Cerebellar nuclear complex (tissue), 1 donor: ENCODE results near the gene NAA80.
"Not testable (repeated sequence)": the region's sequence is repeated elsewhere in the genome, so short reads cannot be mapped to it uniquely, and the experiment has no call there.

Experiments
- DNase-seq, 2 experiments: peaks; one replicate each; lab custom pipeline; 2025; lab: John Stamatoyannopoulos, UW

NAA80 gene

GRCh38 chr3:50290161-50290641 is 9.0 kb downstream of the NAA80 start:
- DNase-seq = no peak

DNA sequence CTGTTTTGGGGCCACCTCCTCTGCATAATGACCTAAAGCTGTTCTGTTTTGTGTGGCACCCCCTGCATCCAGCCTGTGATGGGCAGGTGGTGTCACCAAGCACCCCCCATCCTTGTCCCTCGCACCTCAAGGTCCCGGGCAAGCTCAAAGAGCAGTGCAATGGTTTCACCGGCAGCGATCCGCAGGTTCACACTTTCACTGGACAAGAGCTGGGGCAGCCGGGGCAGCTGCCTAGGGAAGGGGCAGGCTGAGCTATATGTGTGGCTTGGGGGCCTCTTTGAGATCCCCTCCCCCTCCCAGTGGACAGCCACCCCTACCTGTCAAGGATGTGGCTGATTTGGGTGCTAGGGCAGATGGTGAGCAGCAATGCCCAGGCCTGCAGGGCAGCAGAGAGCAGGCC is 10.1 kb downstream of the NAA80 start:
- no peak for DNase-seq

GRCh38 chr3:50288387-50289007 is 10.7 kb downstream of the NAA80 start:
- DNase-seq = no peak

- no peak for DNase-seq
These were observed 11.9 kb downstream of the NAA80 start for GRCh38 chr3:50287262-50287661.

GRCh38 chr3:50286322-50287227 is 12.6 kb downstream of the NAA80 start:
- DNase-seq = no peak

- not testable (repeated sequence) for DNase-seq
These were observed 15.1 kb downstream of the NAA80 start for GRCh38 chr3:50284121-50284520.

- no peak for DNase-seq
These were observed 19.8 kb downstream of the NAA80 start for GRCh38 chr3:50279255-50280016.

DNA sequence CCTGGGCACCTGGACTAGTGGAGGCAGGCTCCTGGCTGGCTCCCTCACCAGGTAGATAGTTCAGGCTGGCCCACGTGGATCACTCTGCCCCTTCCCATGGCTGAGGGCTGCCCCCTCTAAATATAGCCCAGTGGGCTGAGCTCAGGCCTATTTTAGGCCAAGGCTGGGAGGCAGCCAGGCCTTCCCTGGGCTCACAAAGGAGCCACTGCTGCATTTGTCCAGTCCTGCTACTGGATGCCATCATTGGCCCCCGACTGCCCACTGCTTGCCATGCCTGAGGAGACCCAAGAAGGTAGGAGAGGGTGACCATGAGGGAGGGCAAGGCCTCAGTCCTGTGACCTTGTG is 20.4 kb downstream of the NAA80 start, which contains the start of gene LSMEM2:
Gene LSMEM2 (plus strand): TSS at position 208 of the 345 bp plus-strand sequence. CDS start 27 bp downstream, at position 235.
- DNase-seq = no peak

DNA sequence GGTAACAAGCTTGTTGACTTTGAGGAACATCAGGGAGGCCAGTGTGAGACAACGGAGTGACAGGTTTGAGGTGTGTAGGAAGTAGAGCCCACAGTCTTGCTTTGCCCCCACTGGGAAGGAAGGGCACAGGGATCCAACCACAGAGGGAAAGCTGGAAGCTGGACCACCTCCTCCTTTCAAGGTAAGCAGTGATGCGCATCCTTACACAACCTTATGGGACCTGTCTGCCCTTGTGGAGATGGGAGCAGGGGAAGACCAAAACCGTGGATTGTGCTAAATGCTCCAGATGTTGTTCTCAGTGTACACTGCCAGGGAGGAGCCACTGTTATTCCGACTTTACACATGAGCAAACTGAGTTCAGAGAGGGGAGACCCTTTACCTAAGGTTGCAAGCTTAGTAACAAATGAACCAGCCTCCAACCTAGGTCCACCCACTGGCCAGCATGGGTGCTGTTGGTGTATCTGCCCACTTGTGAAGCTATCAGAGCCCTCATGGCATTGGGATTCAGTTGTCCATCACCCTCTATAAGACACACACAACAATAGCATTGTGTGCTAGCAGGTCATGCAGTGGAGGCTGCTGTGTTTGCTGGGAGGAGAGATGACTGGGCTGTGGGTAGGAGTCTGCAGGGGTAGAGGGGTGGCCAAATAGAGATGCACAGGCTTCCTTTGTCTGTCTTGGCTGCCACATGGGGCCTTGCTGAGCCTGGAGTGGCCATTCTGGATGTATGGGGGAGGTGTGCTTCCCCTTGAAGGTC is 20.9 kb downstream of the NAA80 start:
- no peak for DNase-seq

- no peak for DNase-seq
These were observed 22.5 kb downstream of the NAA80 start for GRCh38 chr3:50276762-50277101.

GRCh38 chr3:50275996-50276761 is 23.0 kb downstream of the NAA80 start:
- DNase-seq = no peak

DNA sequence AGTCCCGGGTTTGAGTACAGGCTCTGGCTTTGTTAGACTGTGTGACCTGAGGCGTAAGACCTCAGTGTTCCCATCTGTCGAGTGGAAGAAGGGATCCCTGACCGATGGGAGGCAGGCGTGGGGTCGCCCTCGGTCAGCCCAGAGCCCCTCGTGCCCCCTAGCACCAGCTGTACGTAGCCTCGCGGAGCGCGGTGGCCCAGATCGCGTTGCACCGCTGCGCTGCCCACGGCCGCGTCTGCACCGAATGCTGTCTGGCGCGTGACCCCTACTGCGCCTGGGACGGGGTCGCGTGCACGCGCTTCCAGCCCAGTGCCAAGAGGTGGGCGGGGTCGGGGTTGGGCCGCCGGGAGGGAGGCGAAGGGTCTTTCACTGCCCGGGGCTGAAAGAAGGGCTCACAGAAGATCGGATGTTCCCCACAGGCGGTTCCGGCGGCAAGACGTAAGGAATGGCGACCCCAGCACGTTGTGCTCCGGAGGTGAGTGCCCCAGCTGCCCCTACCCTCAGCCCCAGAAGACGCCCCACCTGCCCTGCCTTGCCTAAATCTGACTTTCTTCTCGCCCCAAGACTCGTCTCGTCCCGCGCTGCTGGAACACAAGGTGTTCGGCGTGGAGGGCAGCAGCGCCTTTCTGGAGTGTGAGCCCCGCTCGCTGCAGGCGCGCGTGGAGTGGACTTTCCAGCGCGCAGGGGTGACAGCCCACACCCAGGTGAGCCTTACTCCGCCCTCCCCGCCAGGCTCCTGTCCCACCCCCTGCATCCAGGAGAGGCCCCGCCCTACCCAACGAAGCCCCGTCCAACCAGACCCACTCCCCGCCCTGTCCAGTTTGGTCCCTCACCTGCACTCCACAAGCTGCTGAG is 23.8 kb downstream of the NAA80 start:
- DNase-seq = no peak

DNA sequence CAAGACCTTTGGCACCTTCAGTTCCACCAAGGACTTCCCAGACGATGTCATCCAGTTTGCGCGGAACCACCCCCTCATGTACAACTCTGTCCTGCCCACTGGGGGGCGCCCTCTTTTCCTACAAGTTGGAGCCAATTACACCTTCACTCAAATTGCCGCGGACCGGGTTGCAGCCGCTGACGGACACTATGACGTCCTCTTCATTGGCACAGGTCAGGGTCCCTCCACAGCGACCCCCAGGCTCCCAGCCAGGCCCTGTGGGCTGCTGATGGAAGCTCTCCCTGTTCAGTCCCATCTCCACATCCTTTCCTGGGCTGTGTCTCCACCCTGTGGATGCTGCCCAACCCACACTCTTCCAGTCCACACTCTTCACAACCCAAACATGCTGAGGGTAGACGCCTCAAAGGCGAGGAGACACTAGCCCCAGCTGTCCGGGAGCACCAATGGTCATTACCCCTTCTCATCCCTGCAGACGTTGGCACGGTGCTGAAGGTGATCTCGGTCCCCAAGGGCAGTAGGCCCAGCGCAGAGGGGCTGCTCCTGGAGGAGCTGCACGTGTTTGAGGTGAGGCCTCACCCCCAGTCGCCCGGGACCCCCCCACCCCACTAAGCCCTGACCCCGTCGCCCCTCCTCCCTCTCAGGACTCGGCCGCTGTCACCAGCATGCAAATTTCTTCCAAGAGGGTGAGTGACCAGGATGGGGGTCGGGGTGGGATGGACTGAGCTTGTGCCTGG is 24.7 kb downstream of the NAA80 start:
- DNase-seq = no peak

GRCh38 chr3:50273689-50274065 is 25.5 kb downstream of the NAA80 start:
- DNase-seq = no peak

- DNase-seq = peak in 1 of 2 experiments; percentile 32
These were observed 26.1 kb downstream of the NAA80 start for GRCh38 chr3:50272911-50273688.

GRCh38 chr3:50272538-50272910 is 26.7 kb downstream of the NAA80 start:
- not testable (repeated sequence) for DNase-seq

DNA sequence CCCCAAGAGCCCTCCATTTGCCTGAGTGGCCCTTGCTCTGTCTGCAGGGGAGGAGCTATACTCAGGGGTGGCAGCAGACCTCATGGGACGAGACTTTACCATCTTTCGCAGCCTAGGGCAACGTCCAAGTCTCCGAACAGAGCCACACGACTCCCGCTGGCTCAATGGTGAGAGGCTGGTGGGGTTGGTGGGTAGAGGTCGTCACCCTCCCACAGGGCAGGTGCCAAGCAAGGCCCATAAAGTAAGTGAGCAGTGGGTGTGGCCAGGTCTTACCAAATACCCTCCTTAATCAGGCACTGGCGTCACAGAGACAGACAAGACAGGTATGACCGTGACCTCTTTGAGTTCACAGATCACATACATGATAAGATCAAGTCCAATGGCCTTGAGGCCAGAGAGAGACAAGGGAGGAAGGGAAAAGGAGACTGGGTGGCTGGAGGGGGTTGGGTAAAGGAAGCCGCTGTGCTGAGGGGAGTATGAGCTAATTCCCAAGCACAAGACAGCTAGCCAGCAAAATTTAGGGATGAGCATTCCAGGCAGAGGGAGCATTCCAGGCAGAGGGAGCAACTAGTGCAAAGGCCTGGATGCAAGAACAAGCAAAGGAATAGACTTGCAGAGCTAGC is 27.8 kb downstream of the NAA80 start:
- no peak for DNase-seq
